Fibroblast of upper back skin (primary cell): ENCODE results near the gene BCR.
A peak's percentile ranks its signal among the peaks of the same experiment; 100 is the strongest.
"Not testable (repeated sequence)": the region's sequence is repeated elsewhere in the genome, so short reads cannot be mapped to it uniquely, and the experiment has no call there.

ENCODE experiments used
- DNase-seq: peaks from one replicate; pipeline ENCODE4 v3.0.0-alpha.2; 2013

The BCR gene

GRCh38 chr22:23180301-23180892 is at the start of gene BCR:
Gene BCR (plus strand): TSS chr22:23180509. CDS start chr22:23180961, 452 bp downstream.
- DNase-seq: peak; percentile 63

GRCh38 chr22:23130697-23131096 is 49.6 kb upstream of the BCR start:
- DNase-seq: no peak

GRCh38 chr22:23131931-23132330 is 48.4 kb upstream of the BCR start:
- DNase-seq: no peak

- no peak for DNase-seq
Observed at GRCh38 chr22:23132376-23133091, 47.8 kb upstream of the BCR start.

GRCh38 chr22:23133922-23134321 is 46.4 kb upstream of the BCR start:
- no peak for DNase-seq

- not testable (repeated sequence) for DNase-seq
Observed at GRCh38 chr22:23136991-23137390, 43.3 kb upstream of the BCR start.

- DNase-seq: no peak
Observed at GRCh38 chr22:23137468-23137867, 42.8 kb upstream of the BCR start.

- DNase-seq: peak; percentile 14
Observed at GRCh38 chr22:23137905-23138561, 42.3 kb upstream of the BCR start.

- no peak for DNase-seq
Observed at GRCh38 chr22:23138584-23139435, 41.5 kb upstream of the BCR start.

GRCh38 chr22:23140385-23140784 is 39.9 kb upstream of the BCR start:
- DNase-seq: no peak

- DNase-seq: no peak
Observed at GRCh38 chr22:23142546-23143105, 37.7 kb upstream of the BCR start.

- DNase-seq: no peak
Observed at GRCh38 chr22:23143119-23143518, 37.2 kb upstream of the BCR start.

GRCh38 chr22:23144432-23144831 is 35.9 kb upstream of the BCR start:
- no peak for DNase-seq

- peak; percentile 97 for DNase-seq
Observed at GRCh38 chr22:23144932-23145877, 35.1 kb upstream of the BCR start, which contains the start of gene RAB36. Gene RAB36 (plus strand): TSS chr22:23145477. CDS start chr22:23146617, 1,140 bp downstream.

- no peak for DNase-seq
Observed at GRCh38 chr22:23145878-23146470, 34.3 kb upstream of the BCR start.

GRCh38 chr22:23146478-23147205 is 33.7 kb upstream of the BCR start:
- DNase-seq: no peak

GRCh38 chr22:23147617-23148387 is 32.5 kb upstream of the BCR start:
- no peak for DNase-seq

- no peak for DNase-seq
Observed at GRCh38 chr22:23149743-23150238, 30.5 kb upstream of the BCR start.

GRCh38 chr22:23150762-23151161 is 29.5 kb upstream of the BCR start:
- no peak for DNase-seq
